T-helper 22 cell (primary cell): ENCODE measurements around the gene CNPPD1.
"Not testable (repeated sequence)": the region's sequence is repeated elsewhere in the genome, so short reads cannot be mapped to it uniquely, and the experiment has no call there.

Experiments used
- DNase-seq: peaks from one replicate; pipeline ENCODE4 v3.0.0-alpha.2; 2020; ENCODE audit warnings: low read depth

The CNPPD1 gene

GRCh38 chr2:219207884-219208740 is 31.4 kb upstream of the CNPPD1 start:
- no peak for DNase-seq

GRCh38 chr2:219207134-219207883 is 30.6 kb upstream of the CNPPD1 start:
- no peak for DNase-seq

- peak; percentile 91 for DNase-seq
Measured at GRCh38 chr2:219206328-219207133, 29.8 kb upstream of the CNPPD1 start, which contains the start of gene ZFAND2B. ZFAND2B (plus strand) TSS chr2:219206782; CDS start chr2:219206988, 206 bp downstream.

GRCh38 chr2:219205981-219206327 is 29.2 kb upstream of the CNPPD1 start:
- DNase-seq: no peak

- DNase-seq: no peak
Measured at GRCh38 chr2:219205165-219205538, 28.4 kb upstream of the CNPPD1 start.

- no peak for DNase-seq
Measured at GRCh38 chr2:219204425-219205164, 27.9 kb upstream of the CNPPD1 start.

GRCh38 chr2:219201331-219201730 is 24.6 kb upstream of the CNPPD1 start:
- DNase-seq: not testable (repeated sequence)

GRCh38 chr2:219200502-219201326 is 24.0 kb upstream of the CNPPD1 start:
- DNase-seq: not testable (repeated sequence)

GRCh38 chr2:219199470-219200211 is 22.9 kb upstream of the CNPPD1 start:
- DNase-seq: no peak

GRCh38 chr2:219198974-219199373 is 22.2 kb upstream of the CNPPD1 start:
- DNase-seq: no peak

GRCh38 chr2:219197388-219197787 is 20.7 kb upstream of the CNPPD1 start:
- no peak for DNase-seq

GRCh38 chr2:219186754-219187456 is 10.2 kb upstream of the CNPPD1 start:
- DNase-seq: no peak

GRCh38 chr2:219184121-219184520 is 7.4 kb upstream of the CNPPD1 start:
- DNase-seq: no peak

GRCh38 chr2:219183151-219183772 is 6.5 kb upstream of the CNPPD1 start:
- DNase-seq: no peak

- DNase-seq: no peak
Measured at GRCh38 chr2:219182331-219183150, 5.8 kb upstream of the CNPPD1 start.

- DNase-seq: no peak
Measured at GRCh38 chr2:219181531-219181930, 4.8 kb upstream of the CNPPD1 start.

GRCh38 chr2:219180961-219181360 is 4.2 kb upstream of the CNPPD1 start:
- no peak for DNase-seq
